GM18519 (cell line): ENCODE data around the gene TRAPPC2L.

ENCODE experiments used
- ATAC-seq: cut with Tn5 transposase; IDR thresholded peaks from one replicate; pipeline ENCODE4 v1.9.1; 2021; ENCODE audit warnings: mild to moderate bottlenecking, moderate library complexity; ENCODE audit not compliant: unreplicated experiment, low FRiP score

The TRAPPC2L gene

GRCh38 chr16:88836791-88837190 lies 20.1 kb upstream of the TRAPPC2L start:
- ATAC-seq: no peak

- ATAC-seq: no peak
Observed at GRCh38 chr16:88837806-88838205, 19.1 kb upstream of the TRAPPC2L start.

- no peak for ATAC-seq
Observed at GRCh38 chr16:88838566-88838965, 18.4 kb upstream of the TRAPPC2L start.

- ATAC-seq: no peak
Observed at GRCh38 chr16:88839026-88839529, 17.8 kb upstream of the TRAPPC2L start.

- no peak for ATAC-seq
Observed at GRCh38 chr16:88839745-88840599, 17.0 kb upstream of the TRAPPC2L start.

- no peak for ATAC-seq
Observed at GRCh38 chr16:88840600-88841215, 16.2 kb upstream of the TRAPPC2L start.

- ATAC-seq: no peak
Observed at GRCh38 chr16:88841521-88842307, 15.2 kb upstream of the TRAPPC2L start.

GRCh38 chr16:88842308-88842756 lies 14.6 kb upstream of the TRAPPC2L start:
- no peak for ATAC-seq

- no peak for ATAC-seq
Observed at GRCh38 chr16:88842806-88843205, 14.1 kb upstream of the TRAPPC2L start.

- ATAC-seq: no peak
Observed at GRCh38 chr16:88843256-88843655, 13.7 kb upstream of the TRAPPC2L start.

- ATAC-seq: no peak
Observed at GRCh38 chr16:88844419-88845036, 12.4 kb upstream of the TRAPPC2L start.

GRCh38 chr16:88846088-88846487 lies 10.8 kb upstream of the TRAPPC2L start:
- no peak for ATAC-seq

- ATAC-seq: no peak
Observed at GRCh38 chr16:88847654-88848053, 9.3 kb upstream of the TRAPPC2L start.

GRCh38 chr16:88848557-88848956 lies 8.4 kb upstream of the TRAPPC2L start:
- ATAC-seq: no peak

GRCh38 chr16:88850531-88851199 lies 6.3 kb upstream of the TRAPPC2L start:
- ATAC-seq: no peak

- no peak for ATAC-seq
Observed at GRCh38 chr16:88851616-88852015, 5.3 kb upstream of the TRAPPC2L start.

GRCh38 chr16:88853325-88853941 lies 3.5 kb upstream of the TRAPPC2L start:
- ATAC-seq: no peak

GRCh38 chr16:88854306-88855111 lies 2.4 kb upstream of the TRAPPC2L start:
- no peak for ATAC-seq

- no peak for ATAC-seq
Observed at GRCh38 chr16:88855176-88855575, 1.8 kb upstream of the TRAPPC2L start.
